Uterus (tissue), 4 donors: ENCODE data around the gene CBX1. TPM values are rescaled to one million over a fixed set of nuclear protein-coding genes. Genes with fewer than 3 reads are reported as not detected.
A peak's percentile ranks its signal among the peaks of the same experiment; 100 is the strongest.
"Not testable (repeated sequence)": the region's sequence is repeated elsewhere in the genome, so short reads cannot be mapped to it uniquely, and the experiment has no call there.

Experiments used
- DNase-seq, 2 donors: peaks; one replicate each; pipeline ENCODE4 v3.0.0-alpha.2; 2019 to 2020
- H3K27ac ChIP-seq, 2 donors: fragments of 200-600 bp; sonication (generic); 1 replicate in 1 of 2; 2 replicates in 1 of 2; pipeline ENCODE4 v1.5.1; 2016 to 2018
- H3K27me3 ChIP-seq, 2 donors: fragments of 200-600 bp; sonication (generic); one replicate each; pipeline ENCODE4 v1.5.1; 2018 to 2019; ENCODE audit warnings: control low read depth in 1 of 2
- H3K36me3 ChIP-seq, 2 donors: fragments of 200-600 bp; sonication (generic); one replicate each; pipeline ENCODE4 v1.5.1; 2019; ENCODE audit warnings: control low read depth in 1 of 2
- H3K4me1 ChIP-seq, 2 donors: fragments of 200-600 bp; sonication (generic); one replicate each; pipeline ENCODE4 v1.5.1; 2018 to 2019; ENCODE audit warnings: control low read depth in 1 of 2
- H3K4me3 ChIP-seq, 2 donors: fragments of 200-600 bp; sonication (generic); 1 replicate in 1 of 2; 2 replicates in 1 of 2; pipeline ENCODE4 v1.5.1; 2018 to 2019; ENCODE audit warnings: mild to moderate bottlenecking in 1 of 2
- H3K9me3 ChIP-seq, 2 donors: fragments of 200-600 bp; sonication (generic); one replicate each; pipeline ENCODE4 v1.5.1; 2019; ENCODE audit warnings: control low read depth in 1 of 2
- CTCF ChIP-seq, 4 experiments: fragments of 200-600 bp in 2 of 4; fragments of 450-650 bp in 2 of 4; sonication (generic) in 2 of 4; IDR thresholded peaks; one replicate each; pipeline ENCODE4 v1.5.1; 2016 to 2019; ENCODE audit warnings: antibody characterized with exemption in 4 of 4, mild to moderate bottlenecking in 2 of 4, moderate library complexity in 1 of 4
- POLR2A ChIP-seq, 2 donors: fragments of 450-650 bp; IDR thresholded peaks; one replicate each; pipeline ENCODE4 v1.6.1; 2016; ENCODE audit warnings: antibody characterized with exemption in 2 of 2, mild to moderate bottlenecking in 1 of 2, moderate library complexity in 1 of 2
- intact Hi-C: fragments of 100-400 bp; cut with DNase I; formaldehyde crosslinking; loops from one replicate; pipeline ENCODE4 v1.15.1; 2023; ENCODE audit warnings: low total_unique reads
- total RNA-seq, 4 donors: library from RNA; depleted of rRNA in 3 of 4; stranded (reverse); fragments of >200 nt in 3 of 4; gene quantifications; one replicate each; pipeline versions ENCODE4 v1.1.0 to v1.2.4, GENCODE V29; 2014 to 2023
- donor health status: DM: yes; HTN: yes; CAD: no.

CBX1 gene
- total RNA-seq, 4 donors from 2014 or later = 47.1 to 132 (median 81.3) TPM

- TF ChIP-seq CTCF (IDR thresholded peaks at IDR 0.05) (no peak), POLR2A (IDR thresholded peaks at IDR 0.05) (no peak)
- Histone ChIP-seq H3K9me3 (no peaks in the 10 kb centered on the region), H3K27me3 (no peaks in the 10 kb centered on the region), H3K4me3 (no peak overlapping the region), H3K27ac (no peak overlapping the region), H3K4me1 (no peaks in the 10 kb centered on the region), H3K36me3 (no peaks in the 10 kb centered on the region)
- DNase-seq = no peak
- intact Hi-C loops = no loop called here
Measured at GRCh38 chr17:48093341-48094045, 7.8 kb downstream of the CBX1 start.

DNA sequence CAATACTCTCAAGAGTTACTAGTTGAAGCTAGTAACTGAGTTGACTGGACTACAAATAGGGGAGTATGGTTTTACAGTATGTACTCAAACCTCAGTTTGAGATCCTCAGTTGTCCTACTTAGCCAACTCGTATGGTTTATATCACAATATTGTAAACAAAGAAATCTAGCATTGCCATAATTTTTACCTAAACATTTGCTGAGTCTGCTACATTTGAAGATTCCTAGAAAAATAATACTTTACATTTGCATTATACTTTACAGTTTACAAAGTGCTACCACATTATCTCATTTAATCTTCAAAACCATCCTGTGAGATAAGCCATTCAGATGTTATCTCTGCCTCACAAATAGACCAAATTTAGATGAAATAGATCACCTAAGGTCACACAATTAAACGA, 16.3 kb downstream of the CBX1 start:
- Histone ChIP-seq H3K9me3 (no peaks in the 10 kb centered on the region), H3K36me3 (no peaks in the 10 kb centered on the region), H3K27ac (no peak overlapping the region), H3K4me1 (no peaks in the 10 kb centered on the region), H3K27me3 (no peaks in the 10 kb centered on the region), H3K4me3 (no peak overlapping the region)
- no peak for DNase-seq
- TF ChIP-seq CTCF (IDR thresholded peaks at IDR 0.05) = no peak
- TF ChIP-seq POLR2A (IDR thresholded peaks at IDR 0.05) = no peak
- intact Hi-C loops = no loop called here

GRCh38 chr17:48081858-48082257, 19.4 kb downstream of the CBX1 start:
- DNase-seq = no peak
- H3K36me3 ChIP-seq = no peaks in the 10 kb centered on the region
- H3K9me3 ChIP-seq = no peaks in the 10 kb centered on the region
- intact Hi-C loops = no loop called here
- H3K4me1 ChIP-seq = no peaks in the 10 kb centered on the region
- H3K4me3 ChIP-seq = no peak overlapping the region
- no peak for TF ChIP-seq CTCF (IDR thresholded peaks at IDR 0.05)
- no peak for TF ChIP-seq POLR2A (IDR thresholded peaks at IDR 0.05)
- no peaks in the 10 kb centered on the region for H3K27me3 ChIP-seq
- H3K27ac ChIP-seq = no peak overlapping the region

GRCh38 chr17:48077152-48077551, 24.1 kb downstream of the CBX1 start:
- DNase-seq, H3K36me3 ChIP-seq, H3K27me3 ChIP-seq, intact Hi-C loops, H3K4me1 ChIP-seq, H3K9me3 ChIP-seq, H3K27ac ChIP-seq, H3K4me3 ChIP-seq: not testable (repeated sequence)

- Histone ChIP-seq H3K36me3 (no peaks in the 10 kb centered on the region), H3K27ac (peak overlapping the region; percentile 28 to 56), H3K4me1 (no peaks in the 10 kb centered on the region), H3K27me3 (no peaks in the 10 kb centered on the region), H3K4me3 (no peak overlapping the region), H3K9me3 (no peaks in the 10 kb centered on the region)
- intact Hi-C loops = no loop called here
- peak; percentile 73 to 87 for DNase-seq
- no peak for TF ChIP-seq POLR2A (IDR thresholded peaks at IDR 0.05)
- TF ChIP-seq CTCF (IDR thresholded peaks at IDR 0.05) = peak; percentile 75 to 97 (median 90)
Measured at GRCh38 chr17:48074322-48075081, 26.8 kb downstream of the CBX1 start.

DNA sequence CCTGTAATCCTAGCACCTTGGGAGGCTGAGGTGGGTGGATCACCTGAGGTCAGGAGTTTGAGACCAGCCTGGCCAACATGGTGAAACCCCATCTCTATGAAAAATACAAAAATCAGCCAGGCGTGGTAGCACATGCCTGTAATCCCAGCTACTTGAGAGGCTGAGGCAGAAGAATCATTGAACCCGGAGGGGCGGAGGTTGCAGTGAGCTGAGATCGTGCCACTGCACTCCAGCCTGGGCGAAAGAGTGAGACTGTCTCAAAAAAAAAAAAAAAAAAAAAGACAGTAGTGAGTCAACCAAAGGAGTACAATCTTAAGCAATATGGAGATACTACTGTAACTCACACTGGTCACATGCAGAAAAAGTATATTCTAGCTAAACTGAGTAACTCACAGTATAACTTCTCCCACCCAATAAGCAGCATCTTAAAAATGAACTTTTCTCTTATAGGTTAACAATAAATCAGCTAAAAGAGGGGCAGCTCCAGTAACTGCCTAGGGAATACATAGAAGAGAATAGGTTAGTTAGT, 27.6 kb downstream of the CBX1 start:
- H3K36me3 ChIP-seq, H3K9me3 ChIP-seq, H3K27me3 ChIP-seq, H3K4me1 ChIP-seq, H3K4me3 ChIP-seq, DNase-seq: not testable (repeated sequence)
- intact Hi-C loops = loop anchor here (2.0 kb wide), 1 partner anchor 47 kb away; no protein-coding TSS in a partner anchor
- H3K27ac ChIP-seq = peak overlapping the region; percentile 28 to 56

DNA sequence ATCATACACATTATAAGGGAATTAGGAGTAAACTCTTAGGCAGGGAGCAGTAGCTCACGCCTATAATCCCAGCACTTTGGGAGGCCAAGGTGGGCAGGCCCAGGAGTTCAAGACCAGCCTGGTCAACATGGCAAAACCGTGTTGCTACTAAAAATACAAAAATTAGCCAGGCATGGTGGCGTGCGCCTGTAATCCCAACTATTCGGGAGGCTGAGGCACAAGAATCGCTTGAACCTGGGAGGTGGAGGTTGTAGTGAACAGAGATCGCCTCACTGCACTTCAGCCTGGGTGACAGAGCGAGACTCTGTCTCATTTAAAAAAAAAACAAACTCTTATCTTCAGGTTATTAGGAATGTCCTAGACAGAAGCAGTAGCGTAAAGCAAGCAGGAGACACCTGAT, 28.5 kb downstream of the CBX1 start:
- not testable (repeated sequence) for H3K4me3 ChIP-seq, H3K4me1 ChIP-seq, H3K27ac ChIP-seq, H3K36me3 ChIP-seq, DNase-seq, H3K9me3 ChIP-seq, H3K27me3 ChIP-seq
- intact Hi-C loops = loop anchor here (2.0 kb wide), 1 partner anchor 46 kb away; no protein-coding TSS in a partner anchor
